ENCODE data around the gene ERF.

GRCh38 chr19:42204664-42205063 lies 50.3 kb downstream of the ERF start:
- TF ChIP-seq POLR2A (IDR thresholded peaks at IDR 0.05; ENCODE audit: extremely low read depth, insufficient read length) (no peak), MAX (IDR thresholded peaks at IDR 0.05; ENCODE audit: low read depth, low read length) (no peak)
